Measurements from ENCODE around the gene UNC13A.

DNA sequence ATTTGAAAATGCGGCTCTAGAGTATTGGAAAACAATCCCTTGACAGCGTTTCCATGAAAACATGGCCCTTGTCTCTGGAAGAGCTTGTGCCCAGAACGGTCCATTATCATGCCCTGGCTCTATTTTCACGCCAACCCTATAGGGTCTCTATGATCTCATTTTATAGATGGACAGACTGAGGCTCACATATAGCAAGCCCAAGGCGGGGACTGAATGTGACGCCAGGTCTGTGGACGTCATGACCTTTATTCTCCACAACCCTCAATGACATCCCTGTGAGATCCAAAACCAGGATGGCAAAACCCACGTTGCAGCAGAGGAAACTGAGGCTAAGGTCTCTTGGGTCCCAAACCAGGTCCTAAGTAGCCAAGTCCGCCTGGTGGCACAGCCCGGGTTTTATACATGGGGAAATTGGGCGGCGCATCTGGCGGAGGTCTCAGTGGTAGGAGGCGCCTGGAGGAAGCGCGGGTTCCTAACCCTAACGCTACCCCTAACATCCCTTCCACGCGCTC is 133.1 kb downstream of the UNC13A start:
- TF ChIP-seq CTCF (IDR thresholded peaks at IDR 0.05) (no peak), EP300 (IDR thresholded peaks at IDR 0.05) (no peak), POLR2A (IDR thresholded peaks at IDR 0.05) (no peak), POLR2AphosphoS5 (IDR thresholded peaks at IDR 0.05) (no peak)

Data from gastroesophageal sphincter (tissue), 3 donors.